K562 (cell line): ENCODE results near the gene STAB2. TPM values are rescaled to one million over a fixed set of nuclear protein-coding genes. Genes with fewer than 3 reads are reported as not detected.

Experiments
- ATAC-seq: fragments of 200-7000 bp; cut with Tn5 transposase; 3 replicates; pipeline ENCODE4 v1.9.1; 2020; ENCODE audit warnings: moderate library complexity
- BruUV-seq: library from RNA; stranded (reverse); fragments of 400-500 nt; replicated peaks from 2 replicates; lab custom pipeline; 2021; lab: Mats Ljungman, UMichigan
- CTCF ChIA-PET: fragments of 300-600 bp; formaldehyde crosslinking; extraction: SDS; loops from one replicate; lab custom pipeline; 2021; ENCODE audit warnings: low intra/inter-chr PET ratio; lab: Yijun Ruan, JAX
- POLR2A ChIA-PET: fragments of 300-600, 350-650 bp; sonication (Branson Sonifier 250); formaldehyde crosslinking; extraction: SDS; loops from one replicate; lab custom pipeline; 2021; ENCODE audit warnings: antibody characterized with exemption, inconsistent platforms; lab: Yijun Ruan, JAX
- DNase-seq, 4 experiments: peaks; one replicate each; pipeline versions ENCODE4 v3.0.0 to v3.0.0-alpha.2; 2011 to 2018; ENCODE audit warnings: low spot score in 3 of 4, mixed read lengths in 3 of 4; ENCODE audit errors: extremely low read depth in 1 of 4
- FAIRE-seq: peaks from 2 replicates; lab custom pipeline; 2011; peaks lifted over from hg19 to GRCh38; lab: Jason Lieb, UNC
- H2AFZ ChIP-seq: 2 replicates; pipeline ENCODE4 v1.6.0; 2011; ENCODE audit warnings: low read depth, low read length, control low read depth, inconsistent platforms
- H3K27ac ChIP-seq: fragments of 200-600 bp; 3 replicates; pipeline ENCODE4 v1.8.0; 2011; ENCODE audit warnings: low read depth, mild to moderate bottlenecking, control low read depth, inconsistent platforms, low read length, moderate library complexity, mixed read lengths; ENCODE audit errors: extremely low read depth
- H3K27me3 ChIP-seq, 2 experiments: fragments of 300-600 bp in 1 of 2; 2 replicates in 1 of 2; 3 replicates in 1 of 2; pipeline versions ENCODE4 v1.6.0 to v1.8.0; 2011; ENCODE audit warnings: inconsistent platforms in 2 of 2, low read length in 2 of 2, mild to moderate bottlenecking in 1 of 2, mixed read lengths in 1 of 2, moderate library complexity in 1 of 2; ENCODE audit not compliant: control insufficient read depth in 2 of 2, insufficient read depth in 2 of 2
- H3K36me3 ChIP-seq: fragments of 300-600 bp; 3 replicates; pipeline ENCODE4 v1.8.0; 2011; ENCODE audit warnings: mild to moderate bottlenecking, low read length, inconsistent platforms; ENCODE audit not compliant: control insufficient read depth, insufficient read depth
- H3K4me1 ChIP-seq, 2 experiments: fragments of 200-600 bp in 1 of 2; replicated peaks in 1 of 2; 2 replicates in 1 of 2; 3 replicates in 1 of 2; pipeline versions ENCODE4 v1.5.1 to v1.8.0; 2011; ENCODE audit warnings: inconsistent platforms in 2 of 2, low read length in 2 of 2, mild to moderate bottlenecking in 1 of 2, mixed read lengths in 1 of 2, moderate library complexity in 1 of 2; ENCODE audit not compliant: control insufficient read depth in 2 of 2, insufficient read depth in 2 of 2
- H3K4me2 ChIP-seq: 2 replicates; pipeline ENCODE4 v1.6.1; 2011; ENCODE audit warnings: low read length, control low read depth, inconsistent platforms, mixed read lengths; ENCODE audit not compliant: insufficient read depth
- H3K4me3 ChIP-seq: fragments of 200-600 bp; sonication (generic), shearing (Covaris generic); 2 replicates; pipeline ENCODE4 v1.5.1; 2016; ENCODE audit warnings: control low read depth, inconsistent platforms
- H3K79me2 ChIP-seq: fragments of 200-600 bp; 3 replicates; pipeline ENCODE4 v1.8.0; 2011; ENCODE audit warnings: low read length, inconsistent platforms; ENCODE audit not compliant: control insufficient read depth, insufficient read depth
- H3K9ac ChIP-seq, 2 experiments: 2 replicates each; pipeline versions ENCODE4 v1.6.0 to v1.6.1; 2011; ENCODE audit warnings: low read depth in 2 of 2, low read length in 2 of 2, control low read depth in 1 of 2, inconsistent platforms in 1 of 2, mild to moderate bottlenecking in 1 of 2, mixed read lengths in 1 of 2; ENCODE audit not compliant: insufficient read depth in 1 of 2
- H3K9me1 ChIP-seq: one replicate; pipeline ENCODE4 v1.6.0; 2011; ENCODE audit warnings: inconsistent platforms, mild to moderate bottlenecking, low read length, moderate library complexity; ENCODE audit not compliant: control insufficient read depth, insufficient read depth
- H3K9me3 ChIP-seq: replicated peaks from 2 replicates; pipeline ENCODE4 v1.5.1; 2011; ENCODE audit warnings: low read depth, low read length, inconsistent platforms; ENCODE audit not compliant: control insufficient read depth, insufficient read depth
- H4K20me1 ChIP-seq: replicated peaks from 2 replicates; pipeline ENCODE4 v1.6.1; 2011; ENCODE audit warnings: low read length, inconsistent platforms, mixed read lengths; ENCODE audit not compliant: control insufficient read depth, insufficient read depth
- ATF7 ChIP-seq: fragments of 450-650 bp; IDR thresholded peaks from 2 replicates; pipeline ENCODE4 v1.7.1; 2014; ENCODE audit warnings: mild to moderate bottlenecking, moderate library complexity
- E4F1 ChIP-seq: fragments of 250-450 bp; sonication (Bioruptor Pico); IDR thresholded peaks from 2 replicates; pipeline ENCODE4 v1.5.0; 2021; ENCODE audit warnings: mild to moderate bottlenecking, borderline replicate concordance
- ELF1 ChIP-seq: fragments of 200-800 bp; sonication (Bioruptor generic); IDR thresholded peaks from 2 replicates; pipeline ENCODE4 v1.6.1; 2016; ENCODE audit warnings: missing genetic modification characterization, missing compliant biosample characterization
- FOXP1 ChIP-seq: sonication (generic); formaldehyde crosslinking; IDR thresholded peaks from 2 replicates; pipeline ENCODE4 v1.8.0; 2022; ENCODE audit warnings: mild to moderate bottlenecking, missing genetic modification reagents
- NONO ChIP-seq, 2 experiments: fragments of 200-400 bp in 1 of 2; fragments of 450-650 bp in 1 of 2; formaldehyde crosslinking in 1 of 2; IDR thresholded peaks; 2 replicates each; pipeline ENCODE4 v1.6.1; 2017; ENCODE audit warnings: low read depth in 2 of 2, mild to moderate bottlenecking in 2 of 2, moderate library complexity in 2 of 2, low read length in 1 of 2
- NR2C1 ChIP-seq, 2 experiments: fragments of 450-650 bp; IDR thresholded peaks; 2 replicates each; pipeline ENCODE4 v1.6.1; 2017; ENCODE audit warnings: mild to moderate bottlenecking in 2 of 2, antibody characterized with exemption in 1 of 2, inconsistent platforms in 1 of 2, missing compliant biosample characterization in 1 of 2, missing genetic modification characterization in 1 of 2
- RBM17 ChIP-seq: fragments of 200-400 bp; formaldehyde crosslinking; IDR thresholded peaks from 2 replicates; pipeline ENCODE4 v1.6.1; 2017; ENCODE audit warnings: low read depth, mild to moderate bottlenecking, low read length, borderline replicate concordance
- SFPQ ChIP-seq: fragments of 200-400 bp; formaldehyde crosslinking; IDR thresholded peaks from 2 replicates; pipeline ENCODE4 v1.6.1; 2017; ENCODE audit warnings: mild to moderate bottlenecking, low read depth, low read length, moderate library complexity
- SRSF1 ChIP-seq: fragments of 200-400 bp; formaldehyde crosslinking; IDR thresholded peaks from 2 replicates; pipeline ENCODE4 v1.6.1; 2017; ENCODE audit warnings: mild to moderate bottlenecking, low read depth, low read length, moderate library complexity
- ZBTB7A ChIP-seq: IDR thresholded peaks from 2 replicates; pipeline ENCODE4 v1.6.1; 2011; ENCODE audit warnings: low read depth, mild to moderate bottlenecking, low read length, moderate library complexity, borderline replicate concordance; ENCODE audit not compliant: control insufficient read depth
- ZKSCAN1 ChIP-seq: fragments of 150-350 bp; IDR thresholded peaks from 2 replicates; pipeline ENCODE4 v1.6.1; 2016; ENCODE audit warnings: low read depth, low read length
- WGBS: fragments of 100-300 bp; shearing (Covaris generic); methylation state at CpG from one replicate; pipeline ENCODE4 v1.1.6; 2016; ENCODE audit warnings: low coverage, mixed read lengths; ENCODE audit not compliant: insufficient coverage; ENCODE audit errors: missing lambda C conversion rate; 5-methylcytosine and 5-hydroxymethylcytosine counted together
- in situ Hi-C: fragments of 300-500 bp; cut with MboI; formaldehyde crosslinking; loops from 4 replicates; pipeline ENCODE4 v1.15.0; 2018; ENCODE audit warnings: inconsistent platforms, mixed read lengths
- intact Hi-C: fragments of 100-400 bp; cut with micrococcal nuclease; formaldehyde crosslinking; loops from 2 replicates; pipeline ENCODE4 v1.14.2; 2022
- polyA plus RNA-seq, 8 experiments: library from polyadenylated mRNA; depleted of rRNA in 4 of 8; stranded (reverse) in 5 of 8; unstranded in 3 of 8; fragments of >200 nt; fragmentation: Nextera tagmentation in 2 of 8; fragmentation: Illumina TruSeq in 1 of 8; extraction: Ambion mirVana in 2 of 8; extraction: Trizol in 1 of 8; gene quantifications; 2 replicates each; pipeline versions ENCODE4 v1.2.1 to v1.2.3, GENCODE V29; 2011 to 2014; ENCODE audit warnings: inconsistent platforms in 1 of 8, missing spikeins in 1 of 8
- total RNA-seq, 7 experiments: library from RNA; depleted of rRNA in 6 of 7; stranded (reverse); fragments of >200 nt in 6 of 7; fragmentation: Illumina TruSeq in 2 of 7; extraction: Trizol in 2 of 7; gene quantifications; 2 replicates each; pipeline versions ENCODE4 v1.2.1 to v1.2.3, GENCODE V29; 2011 to 2021; ENCODE audit warnings: low replicate concordance in 1 of 7

STAB2 gene
- total and polyA plus RNA-seq, 9 of the 15 experiments (the other 6 are each of a cell fraction or from before 2014, with no cell fraction given), result 0.10 TPM; not detected in 8

GRCh38 chr12:103793512-103794045 is 206.5 kb downstream of the STAB2 start:
- Histone ChIP-seq H3K27me3 (no peaks in the 10 kb centered on the region), H2AFZ (no peak overlapping the region), H3K9ac (no peak overlapping the region), H3K4me2 (no peak overlapping the region), H3K4me1 (no peaks in the 10 kb centered on the region), H3K9me1 (no peaks in the 10 kb centered on the region), H3K36me3 (peaks cover 76% of the 10 kb centered on the region), H3K9me3 (no peaks in the 10 kb centered on the region), H4K20me1 (no peaks in the 10 kb centered on the region), H3K27ac (no peak overlapping the region), H3K79me2 (no peaks in the 10 kb centered on the region), H3K4me3 (no peak overlapping the region)
- CTCF ChIA-PET, result no interaction called here
- DNase-seq (no peak), ATAC-seq (no peak), FAIRE-seq (peak; percentile 56)
- in situ Hi-C loops, result no loop called here
- no TSS peak for BruUV-seq
- 93% methylated on average over 9 of the region's 9 CpGs for WGBS
- POLR2A ChIA-PET, result interaction anchor here (1.7 to 2.3 kb wide), 2 partner anchors 8 to 12 kb away, joined by 6 to 12 read pairs; no protein-coding TSS in a partner anchor
- intact Hi-C loops, result no loop called here
- TF ChIP-seq ELF1 (tag) (no peak), SRSF1 (no peak), RBM17 (no peak), NONO (IDR thresholded peaks at IDR 0.05; ENCODE audit: low read depth in 2 of 2, low read length in 1 of 2) (no peak), NR2C1 (IDR thresholded peaks at IDR 0.05) (no peak), NR2C1 (tag; IDR thresholded peaks at IDR 0.05) (no peak), ZBTB7A (no peak), E4F1 (CRISPR knock-in tag) (no peak), SFPQ (no peak), ZKSCAN1 (no peak), FOXP1 (CRISPR knock-in tag) (no peak), ATF7 (no peak)
